Activated CD8-positive, alpha-beta T cell treated with anti-CD3 and anti-CD28 coated beads for 36 hours (primary cell): ENCODE measurements around the gene RNF44. TPM values are rescaled to one million over a fixed set of nuclear protein-coding genes. Genes with fewer than 3 reads are reported as not detected.

ENCODE experiments used
- ATAC-seq: fragments of 200-7000 bp; cut with Tn5 transposase; one replicate; pipeline ENCODE4 v1.10.0; 2021; ENCODE audit warnings: mild to moderate bottlenecking, moderate library complexity
- CTCF ChIA-PET: fragments of 350-600 bp; sonication (Branson Sonifier 250); formaldehyde crosslinking; loops from one replicate; lab custom pipeline; 2021; ENCODE audit warnings: antibody characterized with exemption; lab: Charles Lee
- POLR2A ChIA-PET: fragments of 350-600 bp; sonication (Branson Sonifier 250); formaldehyde crosslinking; loops from one replicate; lab custom pipeline; 2021; ENCODE audit warnings: antibody characterized with exemption; lab: Charles Lee
- DNase-seq: peaks from one replicate; pipeline ENCODE4 v3.0.0-alpha.2; 2020
- H3K27ac Mint-ChIP-seq: one replicate; pipeline ENCODE4 v1.8.0; 2021; ENCODE audit warnings: mild to moderate bottlenecking, mixed read lengths
- H3K27me3 Mint-ChIP-seq: one replicate; pipeline ENCODE4 v1.8.0; 2021; ENCODE audit warnings: mixed read lengths
- H3K36me3 Mint-ChIP-seq: one replicate; pipeline ENCODE4 v1.8.0; 2021; ENCODE audit warnings: low read depth, mixed read lengths
- H3K4me1 Mint-ChIP-seq: one replicate; pipeline ENCODE4 v1.8.0; 2021; ENCODE audit warnings: low read depth, mixed read lengths
- H3K4me3 Mint-ChIP-seq: one replicate; pipeline ENCODE4 v1.8.0; 2021; ENCODE audit warnings: mild to moderate bottlenecking, moderate library complexity, mixed read lengths
- H3K9me3 Mint-ChIP-seq: one replicate; pipeline ENCODE4 v1.8.0; 2021; ENCODE audit warnings: mixed read lengths
- intact Hi-C: fragments of 100-400 bp; cut with micrococcal nuclease; formaldehyde crosslinking; loops from one replicate; pipeline ENCODE4 v1.10.0; 2022
- total RNA-seq, 2 experiments: library from RNA; stranded (reverse); gene quantifications; one replicate each; pipeline ENCODE4 v1.2.3, GENCODE V29; 2021
- TF ChIP-seq, protein P1 (sequence below): fragments of 200-600 bp; IDR thresholded peaks from one replicate; pipeline ENCODE4 v1.8.0; 2022; ENCODE audit warnings: antibody characterized with exemption, mild to moderate bottlenecking

Gene RNF44
- total RNA-seq, 2 experiments from 2014 or later = 55.3 to 62.7 TPM

DNA sequence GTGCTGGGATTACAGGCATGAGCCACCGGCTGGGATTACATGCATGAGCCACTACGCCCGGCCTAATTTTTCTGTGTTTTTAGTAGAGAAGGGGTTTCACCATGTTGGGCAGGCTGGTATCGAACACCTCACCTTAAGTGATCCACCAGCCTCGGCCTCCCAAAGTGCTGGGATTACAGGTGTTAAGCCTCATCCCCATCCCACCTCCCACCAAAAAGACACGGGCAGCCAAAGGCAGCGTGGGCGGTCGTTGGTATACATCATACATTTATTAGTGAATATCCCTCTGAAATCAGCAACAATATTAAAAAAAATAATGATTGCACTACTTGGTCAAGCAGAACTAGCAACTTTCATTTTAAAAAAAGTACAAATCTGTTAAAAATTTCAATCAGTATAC lies 10.7 kb downstream of the RNF44 start:
- no peak for DNase-seq

GRCh38 chr5:176525677-176526076 lies 11.5 kb downstream of the RNF44 start:
- POLR2A ChIA-PET = no interaction called here

More for the DNA sequence above, 10.7 kb downstream of the RNF44 start:
- ChIA-PET CTCF (interaction anchor here (0.6 kb wide), 1 partner anchor 53 kb away, joined by 3 read pairs; no protein-coding TSS in a partner anchor), POLR2A (interaction anchor here (1.0 to 3.5 kb wide), 2 partner anchors 11 to 17 kb away, joined by 3 to 16 read pairs; partner anchors contain the start of gene RNF44)
- Mint-ChIP-seq H3K9me3 (no peaks in the 10 kb centered on the region), H3K36me3 (peaks cover 24% of the 10 kb centered on the region), H3K4me1 (peaks cover 31% of the 10 kb centered on the region), H3K27ac (no peak overlapping the region), H3K27me3 (no peaks in the 10 kb centered on the region), H3K4me3 (no peak overlapping the region)
- TF ChIP-seq, protein P1, sequence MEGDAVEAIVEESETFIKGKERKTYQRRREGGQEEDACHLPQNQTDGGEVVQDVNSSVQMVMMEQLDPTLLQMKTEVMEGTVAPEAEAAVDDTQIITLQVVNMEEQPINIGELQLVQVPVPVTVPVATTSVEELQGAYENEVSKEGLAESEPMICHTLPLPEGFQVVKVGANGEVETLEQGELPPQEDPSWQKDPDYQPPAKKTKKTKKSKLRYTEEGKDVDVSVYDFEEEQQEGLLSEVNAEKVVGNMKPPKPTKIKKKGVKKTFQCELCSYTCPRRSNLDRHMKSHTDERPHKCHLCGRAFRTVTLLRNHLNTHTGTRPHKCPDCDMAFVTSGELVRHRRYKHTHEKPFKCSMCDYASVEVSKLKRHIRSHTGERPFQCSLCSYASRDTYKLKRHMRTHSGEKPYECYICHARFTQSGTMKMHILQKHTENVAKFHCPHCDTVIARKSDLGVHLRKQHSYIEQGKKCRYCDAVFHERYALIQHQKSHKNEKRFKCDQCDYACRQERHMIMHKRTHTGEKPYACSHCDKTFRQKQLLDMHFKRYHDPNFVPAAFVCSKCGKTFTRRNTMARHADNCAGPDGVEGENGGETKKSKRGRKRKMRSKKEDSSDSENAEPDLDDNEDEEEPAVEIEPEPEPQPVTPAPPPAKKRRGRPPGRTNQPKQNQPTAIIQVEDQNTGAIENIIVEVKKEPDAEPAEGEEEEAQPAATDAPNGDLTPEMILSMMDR = no peak
- no peak for ATAC-seq
- intact Hi-C loops = no loop called here

GRCh38 chr5:176524987-176525386 lies 12.2 kb downstream of the RNF44 start:
- TF ChIP-seq, protein P1 = no peak
- POLR2A ChIA-PET = interaction anchor here (5.3 kb wide), 1 partner anchor 11 kb away, joined by 20 read pairs; the partner anchor contains the start of gene RNF44
- Mint-ChIP-seq H3K27ac (no peak overlapping the region), H3K27me3 (no peaks in the 10 kb centered on the region), H3K4me3 (no peak overlapping the region), H3K9me3 (no peaks in the 10 kb centered on the region), H3K4me1 (peaks cover 25% of the 10 kb centered on the region), H3K36me3 (peaks cover 18% of the 10 kb centered on the region)
- DNase-seq (no peak), ATAC-seq (no peak)
- CTCF ChIA-PET = no interaction called here
- intact Hi-C loops = no loop called here

More at GRCh38 chr5:176525677-176526076, 11.5 kb downstream of the RNF44 start:
- ATAC-seq (no peak), DNase-seq (no peak)
- TF ChIP-seq, protein P1 = no peak
- H3K27ac Mint-ChIP-seq = no peak overlapping the region
- CTCF ChIA-PET = no interaction called here
- H3K4me3 Mint-ChIP-seq = no peak overlapping the region
- H3K27me3 Mint-ChIP-seq = no peaks in the 10 kb centered on the region
- intact Hi-C loops = no loop called here
- H3K36me3 Mint-ChIP-seq = peaks cover 18% of the 10 kb centered on the region
- no peaks in the 10 kb centered on the region for H3K9me3 Mint-ChIP-seq
- H3K4me1 Mint-ChIP-seq = peaks cover 25% of the 10 kb centered on the region

DNA sequence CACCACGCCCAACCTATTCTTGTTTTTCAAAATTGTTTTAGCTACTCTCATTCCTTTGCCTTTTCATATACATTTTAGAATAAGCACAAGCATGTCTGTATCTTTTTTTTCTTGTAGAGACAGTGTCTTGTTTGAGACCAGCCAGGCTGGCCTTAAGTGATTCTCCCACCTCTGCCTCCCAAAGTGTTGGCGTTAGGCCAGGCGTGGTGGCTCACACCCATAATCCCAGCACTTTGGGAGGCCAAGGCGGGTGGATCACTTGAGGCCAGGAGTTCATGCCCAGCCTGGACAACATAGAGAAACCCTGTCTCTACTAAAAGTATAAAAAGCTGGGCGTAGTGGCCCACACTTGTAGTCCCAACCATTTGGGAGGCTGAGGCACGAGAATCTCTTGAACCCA lies 13.1 kb downstream of the RNF44 start:
- CTCF ChIA-PET = interaction anchor here (0.7 to 1.9 kb wide), 2 partner anchors 8 to 50 kb away, joined by 3 to 4 read pairs; no protein-coding TSS in a partner anchor
- TF ChIP-seq, protein P1 = no peak
- DNase-seq (no peak), ATAC-seq (no peak)
- intact Hi-C loops = no loop called here
- Mint-ChIP-seq H3K27me3 (no peaks in the 10 kb centered on the region), H3K9me3 (no peaks in the 10 kb centered on the region), H3K4me3 (no peak overlapping the region), H3K4me1 (peaks cover 20% of the 10 kb centered on the region), H3K36me3 (peaks cover 12% of the 10 kb centered on the region), H3K27ac (no peak overlapping the region)
- POLR2A ChIA-PET = interaction anchor here (1.3 to 5.3 kb wide), 2 partner anchors 12 to 19 kb away, joined by 3 to 20 read pairs; partner anchors contain the start of gene RNF44

- intact Hi-C loops = no loop called here
- TF ChIP-seq, protein P1 = no peak
- POLR2A ChIA-PET = interaction anchor here (1.0 to 5.3 kb wide), 2 partner anchors 10 to 14 kb away, joined by 3 to 20 read pairs; partner anchors contain the start of gene RNF44
- no peak for DNase-seq
- Mint-ChIP-seq H3K27me3 (no peaks in the 10 kb centered on the region), H3K27ac (no peak overlapping the region), H3K4me1 (peaks cover 8% of the 10 kb centered on the region), H3K4me3 (no peak overlapping the region), H3K9me3 (no peaks in the 10 kb centered on the region), H3K36me3 (no peaks in the 10 kb centered on the region)
- CTCF ChIA-PET = no interaction called here
- no peak for ATAC-seq
Observed at GRCh38 chr5:176521699-176522263, 15.4 kb downstream of the RNF44 start.
